ENCODE data around the gene DCAF6.
A peak's percentile ranks its signal among the peaks of the same experiment; 100 is the strongest.

The DCAF6 gene

DNA sequence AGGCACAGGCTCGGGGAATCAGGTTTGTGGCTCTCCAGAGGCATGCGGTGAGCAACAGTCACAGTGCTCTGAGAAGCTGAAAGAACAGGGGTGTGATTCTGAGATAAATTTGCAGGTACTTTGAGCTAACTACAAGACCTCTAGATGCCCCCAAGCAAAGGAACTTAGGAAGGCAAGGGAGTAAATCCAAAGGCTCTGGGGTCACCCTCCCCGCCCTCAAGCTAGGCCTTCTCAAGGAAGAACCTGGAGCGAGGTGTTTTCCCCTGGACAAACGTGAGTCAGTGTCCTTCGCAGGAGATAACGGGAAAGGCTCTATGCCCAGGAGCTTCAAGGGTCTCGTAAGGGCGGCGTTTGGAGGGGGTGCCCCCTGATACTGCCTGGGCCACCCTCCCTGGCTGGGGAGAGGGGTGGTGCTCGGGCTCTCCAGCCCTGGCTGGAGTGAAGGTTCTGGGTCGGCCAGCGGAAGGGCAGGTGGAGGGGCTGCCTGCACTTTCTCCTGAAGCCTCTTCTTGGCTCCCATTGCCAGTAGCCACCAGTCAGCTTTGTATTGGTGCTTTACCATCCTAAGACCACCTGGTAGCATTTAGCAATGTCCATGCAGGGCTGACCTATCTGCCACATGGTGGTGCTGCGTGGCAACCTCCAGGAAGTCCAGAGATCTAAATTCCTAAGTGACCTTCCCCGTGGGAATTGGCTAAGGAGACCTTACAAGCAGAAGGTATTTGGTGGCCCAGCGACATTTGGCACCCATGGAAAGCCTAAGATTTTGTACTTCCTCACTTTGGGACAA lies 156.3 kb downstream of the DCAF6 start:
- no peak for DNase-seq
- H3K36me3 Mint-ChIP-seq (ENCODE audit: low read depth) = peaks cover 45% of the 10 kb centered on the region
- H3K27ac Mint-ChIP-seq = peak overlapping the region; percentile 75
- TF ChIP-seq, protein P1, sequence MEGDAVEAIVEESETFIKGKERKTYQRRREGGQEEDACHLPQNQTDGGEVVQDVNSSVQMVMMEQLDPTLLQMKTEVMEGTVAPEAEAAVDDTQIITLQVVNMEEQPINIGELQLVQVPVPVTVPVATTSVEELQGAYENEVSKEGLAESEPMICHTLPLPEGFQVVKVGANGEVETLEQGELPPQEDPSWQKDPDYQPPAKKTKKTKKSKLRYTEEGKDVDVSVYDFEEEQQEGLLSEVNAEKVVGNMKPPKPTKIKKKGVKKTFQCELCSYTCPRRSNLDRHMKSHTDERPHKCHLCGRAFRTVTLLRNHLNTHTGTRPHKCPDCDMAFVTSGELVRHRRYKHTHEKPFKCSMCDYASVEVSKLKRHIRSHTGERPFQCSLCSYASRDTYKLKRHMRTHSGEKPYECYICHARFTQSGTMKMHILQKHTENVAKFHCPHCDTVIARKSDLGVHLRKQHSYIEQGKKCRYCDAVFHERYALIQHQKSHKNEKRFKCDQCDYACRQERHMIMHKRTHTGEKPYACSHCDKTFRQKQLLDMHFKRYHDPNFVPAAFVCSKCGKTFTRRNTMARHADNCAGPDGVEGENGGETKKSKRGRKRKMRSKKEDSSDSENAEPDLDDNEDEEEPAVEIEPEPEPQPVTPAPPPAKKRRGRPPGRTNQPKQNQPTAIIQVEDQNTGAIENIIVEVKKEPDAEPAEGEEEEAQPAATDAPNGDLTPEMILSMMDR (IDR thresholded peaks at IDR 0.05) = no peak
- H3K27me3 Mint-ChIP-seq (ENCODE audit: low read depth, poor library complexity) = no peaks in the 10 kb centered on the region
- peaks cover 5% of the 10 kb centered on the region for H3K4me1 Mint-ChIP-seq
- H3K4me3 Mint-ChIP-seq = no peak overlapping the region
- no peaks in the 10 kb centered on the region for H3K9me3 Mint-ChIP-seq

DNA sequence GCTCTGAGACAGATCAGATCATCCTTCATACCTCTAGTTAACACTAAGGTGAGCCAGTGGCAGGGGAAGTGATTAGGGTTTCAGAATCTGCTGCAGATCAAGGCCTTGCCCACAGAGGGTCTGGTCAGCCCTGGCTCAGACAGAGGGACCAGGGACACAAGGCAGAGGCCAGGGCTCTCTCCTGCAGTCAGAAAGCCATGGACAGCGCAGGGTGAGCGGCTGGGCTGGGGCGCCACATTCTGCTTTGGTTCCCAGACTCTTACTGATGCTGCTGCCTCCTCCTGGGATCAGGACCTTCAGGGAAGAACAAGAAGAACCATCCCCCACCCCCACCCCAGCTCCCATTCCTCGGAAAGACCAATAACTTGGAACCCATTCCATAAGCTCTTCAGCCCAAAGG lies 157.1 kb downstream of the DCAF6 start:
- Mint-ChIP-seq H3K27me3 (ENCODE audit: low read depth, poor library complexity) (no peaks in the 10 kb centered on the region), H3K4me1 (peaks cover 5% of the 10 kb centered on the region), H3K27ac (peak overlapping the region; percentile 75), H3K4me3 (no peak overlapping the region), H3K9me3 (no peaks in the 10 kb centered on the region), H3K36me3 (ENCODE audit: low read depth) (peaks cover 50% of the 10 kb centered on the region)
- DNase-seq = no peak
- TF ChIP-seq, protein P1 (IDR thresholded peaks at IDR 0.05) = no peak

DNA sequence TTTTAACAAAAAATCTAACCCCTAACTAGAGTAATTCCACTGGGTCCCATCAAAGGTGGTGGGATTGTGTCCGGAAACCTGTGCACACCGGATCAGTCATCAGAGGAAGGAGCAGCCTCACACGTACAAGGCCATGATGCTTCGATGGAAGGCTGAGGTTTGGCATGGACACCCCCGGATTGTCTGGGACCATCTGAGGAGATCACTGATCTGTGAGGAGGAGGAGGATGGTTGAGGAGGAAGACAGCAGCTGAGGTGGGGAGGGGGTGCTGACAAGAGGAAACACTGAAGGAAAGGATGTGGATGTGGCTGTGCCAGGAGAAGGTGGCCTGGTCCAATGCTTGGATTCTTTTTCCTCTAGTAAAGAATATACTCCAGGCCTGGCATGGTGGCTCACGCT lies 159.0 kb downstream of the DCAF6 start:
- Mint-ChIP-seq H3K27ac (no peak overlapping the region), H3K4me1 (peaks cover 19% of the 10 kb centered on the region), H3K36me3 (ENCODE audit: low read depth) (peaks cover 63% of the 10 kb centered on the region), H3K4me3 (no peak overlapping the region), H3K27me3 (ENCODE audit: low read depth, poor library complexity) (no peaks in the 10 kb centered on the region), H3K9me3 (no peaks in the 10 kb centered on the region)
- TF ChIP-seq, protein P1 (IDR thresholded peaks at IDR 0.05) = no peak
- DNase-seq = no peak

DNA sequence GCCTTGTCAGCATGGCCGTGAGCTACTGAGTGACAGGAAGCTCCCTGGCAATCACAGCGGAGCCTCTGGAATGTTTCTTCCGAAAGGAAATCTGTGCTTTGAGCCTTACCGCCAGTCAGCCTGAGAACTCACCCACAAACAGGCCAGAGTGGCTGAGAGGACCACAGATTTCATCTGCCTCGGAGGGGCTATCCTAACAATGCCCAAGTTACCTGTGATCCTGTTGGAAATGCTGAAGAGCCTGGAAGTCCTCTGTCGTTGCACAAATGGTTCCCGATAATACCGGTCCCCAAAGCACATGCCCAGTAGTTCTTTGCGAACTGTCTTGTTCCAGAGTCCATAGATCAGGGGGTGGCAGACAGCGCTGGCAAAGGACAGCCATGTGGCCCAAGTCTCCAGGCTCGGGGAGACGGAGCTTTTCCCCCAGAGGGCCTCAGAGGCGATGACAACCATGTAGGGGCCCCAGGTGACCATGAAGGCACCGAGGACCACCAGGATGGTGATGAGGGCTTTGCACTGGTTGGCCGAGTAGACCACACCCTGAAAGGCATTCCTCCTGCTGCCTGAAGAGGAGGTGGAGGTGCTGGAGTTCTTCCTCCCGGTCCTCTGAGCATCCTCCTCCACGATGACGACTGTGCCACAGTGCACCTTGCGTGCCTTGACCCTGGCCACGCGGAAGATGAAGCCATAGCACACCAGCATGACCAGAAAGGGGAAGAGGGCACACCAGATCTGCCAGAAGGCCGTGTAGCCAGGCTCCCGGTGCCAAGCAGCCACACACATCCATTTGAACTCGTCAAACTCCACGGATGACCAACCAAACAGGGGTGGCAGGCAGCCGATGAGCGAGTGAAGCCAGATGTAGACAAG lies 160.0 kb downstream of the DCAF6 start:
- no peak for DNase-seq
- peaks cover 20% of the 10 kb centered on the region for H3K4me1 Mint-ChIP-seq
- no peaks in the 10 kb centered on the region for H3K27me3 Mint-ChIP-seq (ENCODE audit: low read depth, poor library complexity)
- TF ChIP-seq, protein P1 (IDR thresholded peaks at IDR 0.05) = no peak
- no peak overlapping the region for H3K4me3 Mint-ChIP-seq
- H3K9me3 Mint-ChIP-seq = no peaks in the 10 kb centered on the region
- H3K27ac Mint-ChIP-seq = no peak overlapping the region
- peaks cover 64% of the 10 kb centered on the region for H3K36me3 Mint-ChIP-seq (ENCODE audit: low read depth)

DNA sequence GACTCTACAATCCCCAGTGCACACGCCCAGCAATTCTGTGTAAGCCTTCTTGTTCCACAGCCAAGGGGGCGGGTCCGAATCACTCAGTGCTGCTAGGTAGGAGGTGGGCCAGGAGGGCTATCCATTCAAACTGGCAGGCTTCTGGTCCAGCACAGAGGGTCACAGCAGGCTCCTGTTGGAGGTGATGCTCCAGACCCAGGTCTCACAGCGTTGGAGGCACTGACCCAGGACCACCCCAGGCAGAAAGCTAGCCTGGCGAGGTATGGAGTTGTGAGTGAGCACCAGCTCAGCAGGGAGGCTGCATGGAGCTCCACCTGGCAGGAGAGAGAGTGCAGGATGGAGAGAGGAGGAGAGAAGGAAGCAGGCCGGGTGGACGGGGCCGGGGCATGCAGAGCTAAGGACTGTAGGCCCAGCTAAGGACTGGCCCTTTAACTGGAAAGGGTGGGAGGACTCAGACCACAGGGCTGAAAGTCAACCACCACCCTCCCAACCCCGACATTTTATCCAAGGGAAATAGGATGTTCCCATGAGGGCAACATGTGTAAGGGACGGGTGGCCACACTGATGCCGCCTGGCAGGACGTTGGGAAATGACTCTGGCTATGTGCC lies 161.5 kb downstream of the DCAF6 start:
- TF ChIP-seq, protein P1 (IDR thresholded peaks at IDR 0.05) = no peak
- Mint-ChIP-seq H3K9me3 (no peaks in the 10 kb centered on the region), H3K4me3 (no peak overlapping the region), H3K27ac (no peak overlapping the region), H3K36me3 (ENCODE audit: low read depth) (peaks cover 68% of the 10 kb centered on the region), H3K27me3 (ENCODE audit: low read depth, poor library complexity) (no peaks in the 10 kb centered on the region), H3K4me1 (peaks cover 20% of the 10 kb centered on the region)
- DNase-seq = no peak
